GM21529 (cell line): ENCODE results near the gene NPBWR2.

Experiments
- ATAC-seq: cut with Tn5 transposase; IDR thresholded peaks from one replicate; pipeline ENCODE4 v1.9.1; 2021; ENCODE audit not compliant: unreplicated experiment

The NPBWR2 gene

GRCh38 chr20:64105846-64106434, 1.4 kb downstream of the NPBWR2 start:
- ATAC-seq: no peak

GRCh38 chr20:64104667-64105451, 2.5 kb downstream of the NPBWR2 start:
- no peak for ATAC-seq

DNA sequence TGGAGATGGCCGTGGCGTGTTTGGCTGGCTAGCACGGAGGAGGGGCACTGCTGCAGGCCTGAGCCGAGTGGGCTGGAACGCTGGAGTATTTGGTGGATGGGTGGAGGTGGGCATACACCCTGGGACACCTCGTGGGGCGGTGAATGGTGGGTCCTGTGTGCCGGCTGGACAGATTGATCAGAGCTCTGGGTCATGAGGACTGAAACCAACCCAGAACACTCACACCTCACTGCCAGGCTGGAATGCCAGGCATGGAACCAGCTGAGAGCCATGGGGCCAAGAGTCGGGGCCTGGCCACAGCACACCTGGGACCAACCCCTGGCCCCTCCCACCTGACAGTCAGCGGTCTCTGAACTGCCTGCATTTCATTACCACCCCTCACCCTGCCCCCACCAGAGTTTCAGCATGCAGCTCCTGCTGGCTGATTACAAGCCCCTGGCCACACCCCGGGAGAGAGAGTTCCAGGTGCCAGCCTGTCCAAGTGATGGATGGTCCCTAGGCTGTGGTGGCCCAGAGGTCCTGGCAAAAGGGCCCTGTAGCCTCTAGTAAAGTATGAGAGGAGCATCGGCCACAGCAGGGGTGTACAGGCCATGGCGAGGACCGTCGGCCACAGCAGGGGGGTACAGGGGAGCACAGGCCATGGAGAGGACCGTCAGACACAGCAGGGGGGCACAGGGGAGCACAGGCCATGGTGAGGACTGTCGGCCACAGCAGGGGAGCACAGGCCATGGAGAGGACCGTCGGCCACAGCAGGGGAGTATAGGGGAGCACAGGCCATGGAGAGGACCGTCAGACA, 3.3 kb downstream of the NPBWR2 start:
- ATAC-seq: no peak

- ATAC-seq: no peak
Observed at GRCh38 chr20:64102647-64103354, 4.6 kb downstream of the NPBWR2 start.

- ATAC-seq: no peak
Observed at GRCh38 chr20:64101731-64102621, 5.4 kb downstream of the NPBWR2 start.

DNA sequence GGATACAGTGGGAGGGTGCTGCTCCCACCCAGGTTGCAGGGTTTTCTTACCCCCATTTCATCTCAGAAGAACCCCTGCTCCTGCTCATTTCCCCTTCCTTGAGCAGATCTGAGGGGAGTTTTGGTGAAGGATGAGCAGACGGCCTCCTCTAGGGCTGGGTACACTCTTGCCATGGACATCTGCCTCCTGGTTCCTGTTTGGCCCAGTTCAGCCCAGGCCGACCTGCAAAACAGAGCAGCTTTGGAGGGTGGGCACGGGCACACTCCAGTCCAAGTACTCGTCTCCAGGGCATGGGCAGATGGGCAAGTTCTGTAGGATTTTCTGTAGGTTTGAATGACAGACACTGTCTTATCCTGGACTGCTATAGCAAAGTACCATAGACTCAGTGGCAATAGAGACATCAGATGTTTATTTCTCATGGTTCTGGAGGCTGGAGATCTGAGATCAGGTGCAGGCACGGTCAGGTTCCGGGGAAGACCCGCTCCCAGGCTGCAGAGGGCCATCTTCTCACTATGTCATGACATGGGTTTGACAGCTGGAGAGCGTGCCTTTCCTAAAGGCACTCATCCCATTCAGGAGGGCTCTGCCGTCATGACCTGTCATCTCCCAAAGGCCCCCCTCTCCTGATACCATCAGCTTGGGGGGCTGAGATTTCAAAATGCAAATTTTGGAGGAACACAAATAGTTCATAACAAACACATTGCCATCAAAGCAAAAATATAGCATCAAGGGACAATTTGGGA, 6.2 kb downstream of the NPBWR2 start:
- no peak for ATAC-seq

- ATAC-seq: no peak
Observed at GRCh38 chr20:64100566-64100888, 6.8 kb downstream of the NPBWR2 start.

- no peak for ATAC-seq
Observed at GRCh38 chr20:64099880-64100565, 7.3 kb downstream of the NPBWR2 start.

DNA sequence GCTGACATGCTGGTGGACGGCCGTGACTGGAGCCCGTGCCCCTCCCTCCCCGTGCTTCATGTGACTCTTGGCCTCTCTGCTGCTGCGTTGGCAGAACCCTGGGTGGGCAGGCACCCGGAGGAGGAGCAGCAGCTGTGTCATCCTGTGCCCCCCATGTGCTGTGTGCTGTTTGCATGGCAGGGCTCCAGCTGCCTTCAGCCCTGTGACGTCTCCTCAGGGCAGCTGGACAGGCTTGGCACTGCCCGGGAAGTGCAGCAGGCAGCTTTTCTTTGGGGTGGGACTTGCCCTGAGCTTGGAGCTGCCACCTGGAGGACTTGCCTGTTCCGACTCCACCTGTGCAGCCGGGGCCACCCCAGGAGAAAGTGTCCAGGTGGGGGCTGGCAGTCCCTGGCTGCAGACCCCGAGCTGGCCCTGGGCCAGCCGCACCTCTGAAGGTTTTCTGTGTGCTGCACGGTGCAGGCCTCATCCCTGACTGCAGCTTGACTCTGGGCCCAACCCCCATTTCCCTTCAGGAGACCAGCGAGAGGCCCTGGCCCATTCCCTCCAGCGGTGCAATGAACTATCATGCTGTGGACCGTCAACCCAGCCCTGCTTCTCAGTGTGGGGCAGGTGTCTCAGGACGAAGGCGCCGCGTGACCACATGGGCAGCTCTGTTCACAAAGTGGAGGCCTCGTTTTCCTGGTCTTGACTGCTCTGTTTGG, 8.1 kb downstream of the NPBWR2 start:
- no peak for ATAC-seq

DNA sequence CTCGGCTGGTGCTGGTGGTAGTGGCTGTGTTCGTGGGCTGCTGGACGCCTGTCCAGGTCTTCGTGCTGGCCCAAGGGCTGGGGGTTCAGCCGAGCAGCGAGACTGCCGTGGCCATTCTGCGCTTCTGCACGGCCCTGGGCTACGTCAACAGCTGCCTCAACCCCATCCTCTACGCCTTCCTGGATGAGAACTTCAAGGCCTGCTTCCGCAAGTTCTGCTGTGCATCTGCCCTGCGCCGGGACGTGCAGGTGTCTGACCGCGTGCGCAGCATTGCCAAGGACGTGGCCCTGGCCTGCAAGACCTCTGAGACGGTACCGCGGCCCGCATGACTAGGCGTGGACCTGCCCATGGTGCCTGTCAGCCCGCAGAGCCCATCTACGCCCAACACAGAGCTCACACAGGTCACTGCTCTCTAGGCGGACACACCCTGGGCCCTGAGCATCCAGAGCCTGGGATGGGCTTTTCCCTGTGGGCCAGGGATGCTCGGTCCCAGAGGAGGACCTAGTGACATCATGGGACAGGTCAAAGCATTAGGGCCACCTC, 8.8 kb downstream of the NPBWR2 start:
- no peak for ATAC-seq

- no peak for ATAC-seq
Observed at GRCh38 chr20:64096535-64096934, 10.8 kb downstream of the NPBWR2 start.

- no peak for ATAC-seq
Observed at GRCh38 chr20:64095927-64096326, 11.4 kb downstream of the NPBWR2 start.

GRCh38 chr20:64095455-64095854, 11.9 kb downstream of the NPBWR2 start:
- ATAC-seq: no peak

DNA sequence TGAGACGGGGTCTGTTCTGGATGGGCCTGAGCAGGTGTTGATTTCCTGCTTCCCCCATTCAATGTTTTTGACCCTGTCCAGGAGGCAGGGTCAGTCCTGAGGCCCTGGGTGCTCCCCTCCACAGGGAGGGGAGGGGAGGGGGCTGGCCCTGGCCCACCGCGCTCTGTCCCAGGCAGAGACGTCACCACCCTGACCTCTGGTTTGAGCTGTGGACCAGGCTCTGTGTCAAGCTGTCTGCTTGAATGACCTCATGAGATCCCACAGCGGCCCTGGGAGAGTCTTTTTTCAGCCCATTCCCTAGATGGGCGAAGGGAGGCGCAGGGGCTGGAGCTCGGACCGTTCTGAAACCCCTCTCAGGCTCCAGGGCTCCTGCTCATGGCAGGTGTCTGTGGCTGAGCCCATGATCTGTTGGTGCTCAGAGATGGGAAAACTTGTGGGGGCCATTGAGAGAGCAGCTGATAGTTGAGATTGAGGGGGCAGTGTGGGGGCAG, 14.3 kb downstream of the NPBWR2 start:
- no peak for ATAC-seq

DNA sequence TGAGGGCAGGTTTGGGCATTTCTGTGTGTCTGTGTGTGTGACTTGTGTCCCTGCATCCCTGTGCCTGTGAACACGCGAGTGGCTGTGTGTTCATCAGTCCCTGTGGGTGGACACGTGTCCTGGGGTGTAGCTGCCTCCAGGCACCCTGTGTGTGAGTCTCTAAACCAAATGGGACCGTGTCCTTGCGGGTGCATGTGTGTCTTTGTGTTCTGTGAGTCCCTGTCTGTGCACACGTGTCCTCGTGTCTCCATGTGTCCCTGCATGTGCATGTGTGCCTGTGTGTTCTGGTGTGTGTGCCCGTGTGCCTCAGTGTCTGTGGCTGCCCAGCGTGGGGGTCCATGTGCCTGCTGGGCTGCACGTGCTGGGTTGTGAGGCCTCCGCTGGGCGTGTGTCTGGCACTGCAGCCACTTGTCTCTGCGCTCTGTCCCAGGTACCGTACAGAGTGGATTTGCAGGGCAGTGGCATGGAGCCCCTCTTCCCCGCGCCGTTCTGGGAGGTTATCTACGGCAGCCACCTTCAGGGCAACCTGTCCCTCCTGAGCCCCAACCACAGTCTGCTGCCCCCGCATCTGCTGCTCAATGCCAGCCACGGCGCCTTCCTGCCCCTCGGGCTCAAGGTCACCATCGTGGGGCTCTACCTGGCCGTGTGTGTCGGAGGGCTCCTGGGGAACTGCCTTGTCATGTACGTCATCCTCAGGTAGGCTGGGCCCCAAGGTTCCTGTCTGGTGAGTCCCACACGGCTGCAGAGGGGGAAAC, 14.9 kb downstream of the NPBWR2 start:
- no peak for ATAC-seq

DNA sequence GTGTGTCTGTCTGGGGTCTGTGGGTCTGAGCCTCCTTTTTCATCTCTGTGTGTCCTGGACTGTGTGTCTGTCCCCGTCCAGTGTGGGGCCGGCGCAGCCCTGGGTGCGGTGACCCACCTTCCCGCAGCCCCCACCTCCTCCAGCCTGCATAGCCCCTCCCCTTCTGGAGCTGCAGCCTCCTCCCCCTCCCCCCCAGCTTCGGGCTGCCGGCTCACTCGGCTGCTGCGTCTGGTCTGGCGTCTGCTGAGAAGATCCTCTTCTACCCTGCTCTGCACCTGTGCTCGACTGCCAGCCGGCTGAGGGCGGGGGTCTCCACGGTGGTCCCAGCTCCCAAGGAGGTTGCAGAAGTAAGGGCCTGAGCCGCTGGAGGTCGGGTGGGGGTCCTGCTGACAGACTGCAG, 15.6 kb downstream of the NPBWR2 start:
- ATAC-seq: no peak

- no peak for ATAC-seq
Observed at GRCh38 chr20:64091340-64091739, 16.0 kb downstream of the NPBWR2 start.
